Peyer's patch (tissue), 4 donors: ENCODE measurements around the gene TFPI.

ENCODE experiments used
- POLR2A ChIP-seq, 2 donors: fragments of 450-650 bp; IDR thresholded peaks; one replicate each; pipeline ENCODE4 v1.5.1; 2017; ENCODE audit warnings: antibody characterized with exemption in 2 of 2, mild to moderate bottlenecking in 2 of 2, moderate library complexity in 2 of 2
- TF ChIP-seq, protein P1 (sequence below), 6 experiments: fragments of 450-650 bp in 4 of 6; fragments of 200-600 bp in 2 of 6; sonication (generic) in 1 of 6; IDR thresholded peaks; one replicate each; pipeline ENCODE4 v1.5.1; 2017 to 2019; ENCODE audit warnings: antibody characterized with exemption in 6 of 6, mild to moderate bottlenecking in 3 of 6, moderate library complexity in 1 of 6

DNA sequence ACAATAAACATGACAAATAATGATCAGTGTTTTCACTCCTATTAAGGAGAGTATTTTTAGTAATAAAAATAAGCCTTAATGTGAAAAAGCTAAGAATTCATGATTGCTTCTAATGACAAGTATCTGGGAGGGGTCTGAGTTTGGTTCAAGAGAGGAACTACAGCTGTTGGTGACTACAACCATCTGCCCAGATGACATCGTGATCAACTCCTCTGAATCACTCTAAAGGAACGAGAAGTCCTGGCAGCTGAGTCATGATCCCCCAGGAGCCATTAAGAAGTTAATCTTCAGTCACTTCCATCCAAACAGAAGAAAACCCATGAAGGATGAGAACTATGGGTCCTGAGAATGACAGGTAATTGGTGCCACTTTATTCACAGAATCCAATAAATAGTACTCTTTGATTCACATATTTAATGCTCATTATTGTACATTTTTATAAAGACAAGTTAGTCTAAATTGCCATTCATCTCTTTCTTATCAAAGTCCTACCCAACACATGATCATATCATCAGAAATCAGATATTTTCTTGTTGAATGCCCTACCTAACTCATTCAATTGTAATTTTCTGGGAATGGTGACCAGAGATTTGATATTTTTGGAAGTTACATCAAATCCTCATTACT is 6.8 kb downstream of the TFPI start:
- TF ChIP-seq, protein P1, sequence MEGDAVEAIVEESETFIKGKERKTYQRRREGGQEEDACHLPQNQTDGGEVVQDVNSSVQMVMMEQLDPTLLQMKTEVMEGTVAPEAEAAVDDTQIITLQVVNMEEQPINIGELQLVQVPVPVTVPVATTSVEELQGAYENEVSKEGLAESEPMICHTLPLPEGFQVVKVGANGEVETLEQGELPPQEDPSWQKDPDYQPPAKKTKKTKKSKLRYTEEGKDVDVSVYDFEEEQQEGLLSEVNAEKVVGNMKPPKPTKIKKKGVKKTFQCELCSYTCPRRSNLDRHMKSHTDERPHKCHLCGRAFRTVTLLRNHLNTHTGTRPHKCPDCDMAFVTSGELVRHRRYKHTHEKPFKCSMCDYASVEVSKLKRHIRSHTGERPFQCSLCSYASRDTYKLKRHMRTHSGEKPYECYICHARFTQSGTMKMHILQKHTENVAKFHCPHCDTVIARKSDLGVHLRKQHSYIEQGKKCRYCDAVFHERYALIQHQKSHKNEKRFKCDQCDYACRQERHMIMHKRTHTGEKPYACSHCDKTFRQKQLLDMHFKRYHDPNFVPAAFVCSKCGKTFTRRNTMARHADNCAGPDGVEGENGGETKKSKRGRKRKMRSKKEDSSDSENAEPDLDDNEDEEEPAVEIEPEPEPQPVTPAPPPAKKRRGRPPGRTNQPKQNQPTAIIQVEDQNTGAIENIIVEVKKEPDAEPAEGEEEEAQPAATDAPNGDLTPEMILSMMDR (IDR thresholded peaks at IDR 0.05) = no peak
- no peak for TF ChIP-seq POLR2A (IDR thresholded peaks at IDR 0.05)
